T-helper 1 cell treated with Interleukin-12 subunit alpha and Interleukin-12 subunit beta and Interleukin-4 antibody, amounts not matched to agents 30 μg/mL and 1 μg/mL, for 36 hours (primary cell): ENCODE measurements around the gene CFAP74.

Experiments used
- H3K27ac Mint-ChIP-seq: one replicate; pipeline ENCODE4 v1.8.0; 2021; ENCODE audit warnings: mild to moderate bottlenecking, mixed read lengths
- H3K27me3 Mint-ChIP-seq: one replicate; pipeline ENCODE4 v1.8.0; 2021; ENCODE audit warnings: low read depth, mixed read lengths
- H3K36me3 Mint-ChIP-seq: one replicate; pipeline ENCODE4 v1.8.0; 2021; ENCODE audit warnings: low read depth, mixed read lengths
- H3K4me1 Mint-ChIP-seq: one replicate; pipeline ENCODE4 v1.8.0; 2021; ENCODE audit warnings: low read depth, mixed read lengths
- H3K4me3 Mint-ChIP-seq: one replicate; pipeline ENCODE4 v1.8.0; 2021; ENCODE audit warnings: mild to moderate bottlenecking, moderate library complexity, mixed read lengths
- H3K9me3 Mint-ChIP-seq: one replicate; pipeline ENCODE4 v1.8.0; 2021; ENCODE audit warnings: mixed read lengths

Gene CFAP74

GRCh38 chr1:2016123-2016522 lies 12.5 kb upstream of the CFAP74 start:
- peaks cover 6% of the 10 kb centered on the region for H3K4me1 Mint-ChIP-seq
- H3K27ac Mint-ChIP-seq, result no peak overlapping the region
- peaks cover 49% of the 10 kb centered on the region for H3K27me3 Mint-ChIP-seq
- no peaks in the 10 kb centered on the region for H3K9me3 Mint-ChIP-seq
- H3K4me3 Mint-ChIP-seq, result no peak overlapping the region
- no peaks in the 10 kb centered on the region for H3K36me3 Mint-ChIP-seq

- Mint-ChIP-seq H3K9me3 (no peaks in the 10 kb centered on the region), H3K27ac (no peak overlapping the region), H3K4me3 (no peak overlapping the region), H3K36me3 (no peaks in the 10 kb centered on the region), H3K27me3 (peaks cover 38% of the 10 kb centered on the region), H3K4me1 (peaks cover 6% of the 10 kb centered on the region)
Observed at GRCh38 chr1:2014741-2015735, 11.5 kb upstream of the CFAP74 start.

GRCh38 chr1:2014181-2014580 lies 10.6 kb upstream of the CFAP74 start:
- H3K9me3 Mint-ChIP-seq, result no peaks in the 10 kb centered on the region
- H3K27ac Mint-ChIP-seq, result no peak overlapping the region
- H3K36me3 Mint-ChIP-seq, result no peaks in the 10 kb centered on the region
- peaks cover 6% of the 10 kb centered on the region for H3K4me1 Mint-ChIP-seq
- H3K4me3 Mint-ChIP-seq, result no peak overlapping the region
- H3K27me3 Mint-ChIP-seq, result peaks cover 34% of the 10 kb centered on the region

- H3K4me1 Mint-ChIP-seq, result no peaks in the 10 kb centered on the region
- no peaks in the 10 kb centered on the region for H3K9me3 Mint-ChIP-seq
- H3K4me3 Mint-ChIP-seq, result no peak overlapping the region
- no peak overlapping the region for H3K27ac Mint-ChIP-seq
- H3K36me3 Mint-ChIP-seq, result no peaks in the 10 kb centered on the region
- H3K27me3 Mint-ChIP-seq, result peaks cover 12% of the 10 kb centered on the region
Observed at GRCh38 chr1:2009101-2010053, 5.8 kb upstream of the CFAP74 start.

- no peak overlapping the region for H3K4me3 Mint-ChIP-seq
- H3K27me3 Mint-ChIP-seq, result peaks cover 36% of the 10 kb centered on the region
- no peak overlapping the region for H3K27ac Mint-ChIP-seq
- H3K9me3 Mint-ChIP-seq, result no peaks in the 10 kb centered on the region
- H3K4me1 Mint-ChIP-seq, result no peaks in the 10 kb centered on the region
- H3K36me3 Mint-ChIP-seq, result no peaks in the 10 kb centered on the region
Observed at GRCh38 chr1:2004856-2005255, 1.3 kb upstream of the CFAP74 start.

- H3K27me3 Mint-ChIP-seq, result peaks cover 40% of the 10 kb centered on the region
- H3K4me3 Mint-ChIP-seq, result no peak overlapping the region
- H3K4me1 Mint-ChIP-seq, result no peaks in the 10 kb centered on the region
- no peaks in the 10 kb centered on the region for H3K9me3 Mint-ChIP-seq
- no peaks in the 10 kb centered on the region for H3K36me3 Mint-ChIP-seq
- no peak overlapping the region for H3K27ac Mint-ChIP-seq
Observed at GRCh38 chr1:2001773-2002411, 1.7 kb downstream of the CFAP74 start.

- H3K4me1 Mint-ChIP-seq, result peaks cover 4% of the 10 kb centered on the region
- peaks cover 2% of the 10 kb centered on the region for H3K36me3 Mint-ChIP-seq
- no peaks in the 10 kb centered on the region for H3K9me3 Mint-ChIP-seq
- no peak overlapping the region for H3K27ac Mint-ChIP-seq
- no peak overlapping the region for H3K4me3 Mint-ChIP-seq
- peaks cover 40% of the 10 kb centered on the region for H3K27me3 Mint-ChIP-seq
Observed at GRCh38 chr1:2000850-2001249, 2.7 kb downstream of the CFAP74 start.

- Mint-ChIP-seq H3K4me1 (peaks cover 4% of the 10 kb centered on the region), H3K9me3 (no peaks in the 10 kb centered on the region), H3K36me3 (peaks cover 2% of the 10 kb centered on the region), H3K4me3 (no peak overlapping the region), H3K27me3 (peaks cover 38% of the 10 kb centered on the region), H3K27ac (no peak overlapping the region)
Observed at GRCh38 chr1:2000432-2000831, 3.2 kb downstream of the CFAP74 start.

GRCh38 chr1:1997576-1997975 lies 6.0 kb downstream of the CFAP74 start:
- H3K9me3 Mint-ChIP-seq, result no peaks in the 10 kb centered on the region

GRCh38 chr1:1996207-1996651 lies 7.4 kb downstream of the CFAP74 start:
- peaks cover 4% of the 10 kb centered on the region for H3K4me1 Mint-ChIP-seq
- peaks cover 9% of the 10 kb centered on the region for H3K27me3 Mint-ChIP-seq
- H3K9me3 Mint-ChIP-seq, result no peaks in the 10 kb centered on the region
- peak overlapping the region; percentile 9 for H3K4me3 Mint-ChIP-seq
- H3K27ac Mint-ChIP-seq, result peak overlapping the region; percentile 55
- peaks cover 2% of the 10 kb centered on the region for H3K36me3 Mint-ChIP-seq

More at GRCh38 chr1:1997576-1997975, 6.0 kb downstream of the CFAP74 start:
- H3K27me3 Mint-ChIP-seq, result peaks cover 15% of the 10 kb centered on the region
- H3K4me3 Mint-ChIP-seq, result no peak overlapping the region
- H3K27ac Mint-ChIP-seq, result no peak overlapping the region
- H3K36me3 Mint-ChIP-seq, result peaks cover 2% of the 10 kb centered on the region
- peaks cover 4% of the 10 kb centered on the region for H3K4me1 Mint-ChIP-seq

- no peak overlapping the region for H3K27ac Mint-ChIP-seq
- peaks cover 2% of the 10 kb centered on the region for H3K36me3 Mint-ChIP-seq
- peaks cover 11% of the 10 kb centered on the region for H3K27me3 Mint-ChIP-seq
- no peaks in the 10 kb centered on the region for H3K9me3 Mint-ChIP-seq
- no peak overlapping the region for H3K4me3 Mint-ChIP-seq
- H3K4me1 Mint-ChIP-seq, result peaks cover 4% of the 10 kb centered on the region
Observed at GRCh38 chr1:1994536-1994935, 9.1 kb downstream of the CFAP74 start.

GRCh38 chr1:1990222-1990621 lies 13.4 kb downstream of the CFAP74 start:
- H3K4me1 Mint-ChIP-seq, result no peaks in the 10 kb centered on the region
- no peak overlapping the region for H3K27ac Mint-ChIP-seq
- peaks cover 6% of the 10 kb centered on the region for H3K27me3 Mint-ChIP-seq
- H3K36me3 Mint-ChIP-seq, result no peaks in the 10 kb centered on the region
- no peak overlapping the region for H3K4me3 Mint-ChIP-seq
- no peaks in the 10 kb centered on the region for H3K9me3 Mint-ChIP-seq

GRCh38 chr1:1989789-1990188 lies 13.8 kb downstream of the CFAP74 start:
- H3K4me1 Mint-ChIP-seq, result no peaks in the 10 kb centered on the region
- H3K36me3 Mint-ChIP-seq, result no peaks in the 10 kb centered on the region
- no peaks in the 10 kb centered on the region for H3K9me3 Mint-ChIP-seq
- H3K4me3 Mint-ChIP-seq, result no peak overlapping the region
- no peak overlapping the region for H3K27ac Mint-ChIP-seq
- peaks cover 6% of the 10 kb centered on the region for H3K27me3 Mint-ChIP-seq

GRCh38 chr1:1989102-1989542 lies 14.5 kb downstream of the CFAP74 start:
- peaks cover 6% of the 10 kb centered on the region for H3K27me3 Mint-ChIP-seq
- no peak overlapping the region for H3K4me3 Mint-ChIP-seq
- no peaks in the 10 kb centered on the region for H3K36me3 Mint-ChIP-seq
- no peaks in the 10 kb centered on the region for H3K9me3 Mint-ChIP-seq
- H3K27ac Mint-ChIP-seq, result no peak overlapping the region
- H3K4me1 Mint-ChIP-seq, result no peaks in the 10 kb centered on the region
